Measurements from ENCODE around the gene MDM2.

MDM2 gene

GRCh38 chr12:68789144-68789878 is 18.7 kb upstream of the MDM2 start:
- no peak overlapping the region for H3K4me3 ChIP-seq
- H4K20me1 ChIP-seq, result no peaks in the 10 kb centered on the region
- H3K4me2 ChIP-seq, result peak overlapping the region in 8 of 11 experiments; percentile 45 to 90 (median 80); a peak in 15 of 22 replicates
- TF ChIP-seq Cebpa-rat (IDR thresholded peaks at IDR 0.05), result no peak
- H3K4me1 ChIP-seq, result peaks cover 46 to 85% (median 78%) of the 10 kb centered on the region in 10 experiments
- peaks cover 0 to 6% (median 0%) of the 10 kb centered on the region in 11 experiments; a peak in 2 of 22 replicates for H3K36me3 ChIP-seq
- H3K9me3 ChIP-seq (replicated peaks in 1 of 11), result no peaks in the 10 kb centered on the region
- H3K9ac ChIP-seq, result peak overlapping the region in 2 of 11 experiments; percentile 18 to 83; a peak in 2 of 22 replicates
- H3K27me3 ChIP-seq, result peaks cover 0 to 24% (median 14%) of the 10 kb centered on the region in 11 experiments; a peak in 11 of 22 replicates
- peak overlapping the region in 9 of 11 experiments; percentile 80 to 99 (median 96); a peak in 15 of 22 replicates for H3K27ac ChIP-seq

- Histone ChIP-seq H3K9ac (no peak overlapping the region), H3K4me2 (peak overlapping the region in 8 of 11 experiments; percentile 2 to 90 (median 62); a peak in 14 of 22 replicates), H3K9me3 (replicated peaks in 1 of 11) (no peaks in the 10 kb centered on the region), H3K4me3 (no peak overlapping the region), H3K4me1 (peaks cover 36 to 83% (median 68%) of the 10 kb centered on the region in 10 experiments), H3K36me3 (peaks cover 0 to 9% (median 0%) of the 10 kb centered on the region in 11 experiments; a peak in 3 of 22 replicates), H4K20me1 (no peaks in the 10 kb centered on the region), H3K27me3 (peaks cover 0 to 24% (median 14%) of the 10 kb centered on the region in 11 experiments; a peak in 11 of 22 replicates), H3K27ac (peak overlapping the region in 5 of 11 experiments; percentile 96 to 99 (median 96); a peak in 8 of 22 replicates)
- no peak for TF ChIP-seq Cebpa-rat (IDR thresholded peaks at IDR 0.05)
Measured at GRCh38 chr12:68790081-68790951, 17.7 kb upstream of the MDM2 start.

- Histone ChIP-seq H4K20me1 (no peaks in the 10 kb centered on the region), H3K27ac (peak overlapping the region in 2 of 11 experiments; percentile 96 to 98; a peak in 1 of 22 replicates), H3K4me1 (peaks cover 31 to 77% (median 62%) of the 10 kb centered on the region in 10 experiments)
Measured at GRCh38 chr12:68790952-68791234, 17.1 kb upstream of the MDM2 start.

GRCh38 chr12:68791897-68792481 is 16.0 kb upstream of the MDM2 start:
- no peak for TF ChIP-seq Cebpa-rat (IDR thresholded peaks at IDR 0.05)
- Histone ChIP-seq H3K4me3 (no peak overlapping the region), H3K27me3 (peaks cover 0 to 24% (median 14%) of the 10 kb centered on the region in 11 experiments; a peak in 11 of 22 replicates), H3K4me1 (peaks cover 20 to 66% (median 51%) of the 10 kb centered on the region in 10 experiments), H3K9me3 (replicated peaks in 1 of 11) (peaks cover 0 to 7% (median 0%) of the 10 kb centered on the region in 11 experiments; a peak in 1 of 22 replicates), H3K36me3 (peaks cover 0 to 9% (median 0%) of the 10 kb centered on the region in 11 experiments; a peak in 3 of 22 replicates), H3K4me2 (peak overlapping the region in 1 of 11 experiments; percentile 8; a peak in 1 of 22 replicates), H4K20me1 (no peaks in the 10 kb centered on the region), H3K9ac (no peak overlapping the region), H3K27ac (peak overlapping the region in 2 of 11 experiments; percentile 37 to 39; a peak in 2 of 22 replicates)

More at GRCh38 chr12:68790952-68791234, 17.1 kb upstream of the MDM2 start:
- no peak overlapping the region for H3K4me3 ChIP-seq
- H3K9me3 ChIP-seq (replicated peaks in 1 of 11), result no peaks in the 10 kb centered on the region
- peak overlapping the region in 4 of 11 experiments; percentile 45 to 90 (median 83); a peak in 5 of 22 replicates for H3K4me2 ChIP-seq
- no peak for TF ChIP-seq Cebpa-rat (IDR thresholded peaks at IDR 0.05)
- H3K27me3 ChIP-seq, result peaks cover 0 to 24% (median 14%) of the 10 kb centered on the region in 11 experiments; a peak in 11 of 22 replicates
- H3K36me3 ChIP-seq, result peaks cover 0 to 9% (median 0%) of the 10 kb centered on the region in 11 experiments; a peak in 3 of 22 replicates
- no peak overlapping the region for H3K9ac ChIP-seq

- peaks cover 0 to 9% (median 0%) of the 10 kb centered on the region in 11 experiments; a peak in 3 of 22 replicates for H3K36me3 ChIP-seq
- no peak overlapping the region for H3K4me3 ChIP-seq
- H3K9me3 ChIP-seq (replicated peaks in 1 of 11), result peaks cover 0 to 7% (median 0%) of the 10 kb centered on the region in 11 experiments; a peak in 1 of 22 replicates
- no peak overlapping the region for H3K9ac ChIP-seq
- peak overlapping the region in 3 of 11 experiments; percentile 8 to 59 (median 42); a peak in 5 of 22 replicates for H3K27ac ChIP-seq
- H4K20me1 ChIP-seq, result no peaks in the 10 kb centered on the region
- peaks cover 10 to 61% (median 43%) of the 10 kb centered on the region in 10 experiments; a peak in 19 of 20 replicates for H3K4me1 ChIP-seq
- peak overlapping the region in 7 of 11 experiments; percentile 4 to 58 (median 33); a peak in 10 of 22 replicates for H3K4me2 ChIP-seq
- H3K27me3 ChIP-seq, result peaks cover 0 to 24% (median 14%) of the 10 kb centered on the region in 11 experiments; a peak in 11 of 22 replicates
- no peak for TF ChIP-seq Cebpa-rat (IDR thresholded peaks at IDR 0.05)
Measured at GRCh38 chr12:68792952-68793351, 15.0 kb upstream of the MDM2 start.

GRCh38 chr12:68793436-68793835 is 14.5 kb upstream of the MDM2 start:
- Histone ChIP-seq H4K20me1 (no peaks in the 10 kb centered on the region), H3K4me3 (no peak overlapping the region), H3K27me3 (peaks cover 0 to 24% (median 14%) of the 10 kb centered on the region in 11 experiments; a peak in 11 of 22 replicates), H3K9me3 (replicated peaks in 1 of 11) (peaks cover 0 to 7% (median 0%) of the 10 kb centered on the region in 11 experiments; a peak in 1 of 22 replicates), H3K27ac (peak overlapping the region in 3 of 11 experiments; percentile 8 to 59 (median 42); a peak in 5 of 22 replicates), H3K4me2 (peak overlapping the region in 7 of 11 experiments; percentile 4 to 58 (median 33); a peak in 11 of 22 replicates), H3K4me1 (peaks cover 5 to 56% (median 38%) of the 10 kb centered on the region in 10 experiments; a peak in 17 of 20 replicates), H3K9ac (no peak overlapping the region), H3K36me3 (peaks cover 0 to 9% (median 0%) of the 10 kb centered on the region in 11 experiments; a peak in 3 of 22 replicates)
- TF ChIP-seq Cebpa-rat (IDR thresholded peaks at IDR 0.05), result no peak

GRCh38 chr12:68793975-68794652 is 13.9 kb upstream of the MDM2 start:
- H4K20me1 ChIP-seq, result no peaks in the 10 kb centered on the region
- H3K36me3 ChIP-seq, result peaks cover 0 to 9% (median 0%) of the 10 kb centered on the region in 11 experiments; a peak in 3 of 22 replicates
- no peak for TF ChIP-seq Cebpa-rat (IDR thresholded peaks at IDR 0.05)
- H3K9me3 ChIP-seq (replicated peaks in 1 of 11), result peaks cover 0 to 10% (median 0%) of the 10 kb centered on the region in 11 experiments; a peak in 2 of 22 replicates
- peak overlapping the region in 3 of 11 experiments; percentile 16 to 48 (median 33); a peak in 4 of 22 replicates for H3K4me2 ChIP-seq
- no peak overlapping the region; a peak in 1 of 22 replicates for H3K27ac ChIP-seq
- no peak overlapping the region for H3K9ac ChIP-seq
- H3K4me1 ChIP-seq, result peaks cover 3 to 50% (median 31%) of the 10 kb centered on the region in 10 experiments; a peak in 16 of 20 replicates
- H3K4me3 ChIP-seq, result no peak overlapping the region
- peaks cover 0 to 19% (median 13%) of the 10 kb centered on the region in 11 experiments; a peak in 11 of 22 replicates for H3K27me3 ChIP-seq
